ENCODE measurements around the gene SLC46A1. TPM values are rescaled to one million over a fixed set of nuclear protein-coding genes. Genes with fewer than 3 reads are reported as not detected.

SLC46A1 gene
- total and polyA plus RNA-seq, 2 of the 8 experiments (the other 6 are each of a cell fraction or from before 2014, with no cell fraction given), result 5.3 to 8.7 TPM

- TF ChIP-seq BACH1 (IDR thresholded peaks at IDR 0.05; ENCODE audit: low read length) (0 out of 2 replicates have a peak, but pooled peaks have one; percentile 22), SP1 (IDR thresholded peaks at IDR 0.05; ENCODE audit: low read depth, low read length) (no peak), SUZ12 (IDR thresholded peaks at IDR 0.05; ENCODE audit: low read length) (peak; percentile 59; the same call in 1 of the 2 replicates), GABPA (IDR thresholded peaks at IDR 0.05; ENCODE audit: borderline replicate concordance, insufficient read depth, low read length) (peak; percentile 75; the same call in 1 of the 2 replicates), ZNF274 (IDR thresholded peaks at IDR 0.05; ENCODE audit: borderline replicate concordance, extremely low read depth, low read length) (no peak), EZH2 (IDR thresholded peaks at IDR 0.05; ENCODE audit: low read depth, low read length, severe bottlenecking) (peak; percentile 69), E2F6 (IDR thresholded peaks at IDR 0.05) (peak; percentile 98), BCL11A (IDR thresholded peaks at IDR 0.05; ENCODE audit: low read depth in 2 of 2, low read length in 2 of 2) (no peak), TEAD4 (IDR thresholded peaks at IDR 0.05; ENCODE audit: low read depth, low read length) (no peak; the same call in 1 of the 2 replicates), TAF1 (IDR thresholded peaks at IDR 0.05; ENCODE audit: low read depth, low read length) (no peak), NRF1 (IDR thresholded peaks at IDR 0.05; ENCODE audit: low read depth, low read length) (no peak), CEBPB (IDR thresholded peaks at IDR 0.05; ENCODE audit: low read depth, low read length) (no peak), MAX (IDR thresholded peaks at IDR 0.05) (peak; percentile 96), CTCF (IDR thresholded peaks at IDR 0.05; ENCODE audit: control extremely low read depth in 1 of 3, insufficient read depth in 1 of 3, low read depth in 1 of 3, low read length in 3 of 3) (peak; percentile 79 to 94 (median 88)), FOSL1 (IDR thresholded peaks at IDR 0.05; ENCODE audit: insufficient read depth, low read depth, low read length) (no peak), JUN (IDR thresholded peaks at IDR 0.05; ENCODE audit: low read depth, low read length) (no peak), KDM1A (IDR thresholded peaks at IDR 0.05; ENCODE audit: borderline replicate concordance, low read length) (no peak), POLR2A (IDR thresholded peaks at IDR 0.05; ENCODE audit: control extremely low read depth in 1 of 2, low read depth in 2 of 2, low read length in 2 of 2) (no peak), CTBP2 (IDR thresholded peaks at IDR 0.05; ENCODE audit: borderline replicate concordance, insufficient read depth, insufficient read length, low read length) (no peak), MAFK (IDR thresholded peaks at IDR 0.05; ENCODE audit: low read depth, low read length) (no peak), RAD21 (IDR thresholded peaks at IDR 0.05 in 1 of 2, conservative IDR thresholded peaks at IDR 0.05 in 1 of 2; ENCODE audit: low read depth in 2 of 2, low read length in 2 of 2) (peak; percentile 79 to 86)
Observed at GRCh38 chr17:28381141-28381825, 24.7 kb downstream of the SLC46A1 start (continued).
